ENCODE results near the gene CCT4.
A peak's percentile ranks its signal among the peaks of the same experiment; 100 is the strongest.
"Not testable (repeated sequence)": the region's sequence is repeated elsewhere in the genome, so short reads cannot be mapped to it uniquely, and the experiment has no call there.

The CCT4 gene, protein sequence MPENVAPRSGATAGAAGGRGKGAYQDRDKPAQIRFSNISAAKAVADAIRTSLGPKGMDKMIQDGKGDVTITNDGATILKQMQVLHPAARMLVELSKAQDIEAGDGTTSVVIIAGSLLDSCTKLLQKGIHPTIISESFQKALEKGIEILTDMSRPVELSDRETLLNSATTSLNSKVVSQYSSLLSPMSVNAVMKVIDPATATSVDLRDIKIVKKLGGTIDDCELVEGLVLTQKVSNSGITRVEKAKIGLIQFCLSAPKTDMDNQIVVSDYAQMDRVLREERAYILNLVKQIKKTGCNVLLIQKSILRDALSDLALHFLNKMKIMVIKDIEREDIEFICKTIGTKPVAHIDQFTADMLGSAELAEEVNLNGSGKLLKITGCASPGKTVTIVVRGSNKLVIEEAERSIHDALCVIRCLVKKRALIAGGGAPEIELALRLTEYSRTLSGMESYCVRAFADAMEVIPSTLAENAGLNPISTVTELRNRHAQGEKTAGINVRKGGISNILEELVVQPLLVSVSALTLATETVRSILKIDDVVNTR

GRCh38 chr2:61888267-61889055 is at the start of gene CCT4:
TSS of gene CCT4 (minus strand) at chr2:61888656. CDS start at chr2:61888507, 149 bp downstream.
- DNase-seq (ENCODE audit: low read depth): peak; percentile 34

- DNase-seq (ENCODE audit: low read depth): no peak
These were observed 49.4 kb upstream of the CCT4 start for GRCh38 chr2:61937886-61938285.

- DNase-seq (ENCODE audit: low read depth): no peak
These were observed 48.6 kb upstream of the CCT4 start for GRCh38 chr2:61937098-61937497.

DNA sequence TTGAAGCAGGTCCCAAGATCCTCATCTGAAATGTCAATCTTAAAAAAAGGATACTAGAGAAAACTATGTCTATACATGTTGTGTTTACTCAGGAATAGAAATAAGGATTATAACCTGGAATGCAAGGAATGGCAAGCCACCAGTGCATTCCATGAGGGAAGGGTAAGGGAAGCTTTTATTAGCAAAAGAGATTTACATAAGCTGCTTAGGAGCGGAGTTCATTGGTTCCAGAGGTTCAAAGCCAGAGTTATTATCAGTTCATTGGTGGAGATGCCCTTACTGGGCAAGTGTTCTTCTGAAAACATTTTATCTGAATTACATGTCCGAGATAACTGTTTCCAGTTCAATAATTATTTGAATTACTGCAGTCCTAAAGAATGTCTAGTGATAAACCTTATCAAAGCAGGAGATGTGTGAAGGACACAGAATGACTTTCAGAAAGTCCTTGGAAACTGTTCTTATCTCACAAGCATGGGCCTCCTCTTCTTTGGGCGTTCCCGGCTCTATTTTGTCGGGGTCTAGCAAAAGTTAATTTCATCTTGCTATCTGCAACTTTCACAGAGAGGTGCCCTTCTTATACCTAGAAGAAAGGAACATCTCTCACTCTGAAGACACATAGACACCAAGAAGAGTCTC is 40.5 kb upstream of the CCT4 start:
- DNase-seq (ENCODE audit: low read depth): peak; percentile 13

DNA sequence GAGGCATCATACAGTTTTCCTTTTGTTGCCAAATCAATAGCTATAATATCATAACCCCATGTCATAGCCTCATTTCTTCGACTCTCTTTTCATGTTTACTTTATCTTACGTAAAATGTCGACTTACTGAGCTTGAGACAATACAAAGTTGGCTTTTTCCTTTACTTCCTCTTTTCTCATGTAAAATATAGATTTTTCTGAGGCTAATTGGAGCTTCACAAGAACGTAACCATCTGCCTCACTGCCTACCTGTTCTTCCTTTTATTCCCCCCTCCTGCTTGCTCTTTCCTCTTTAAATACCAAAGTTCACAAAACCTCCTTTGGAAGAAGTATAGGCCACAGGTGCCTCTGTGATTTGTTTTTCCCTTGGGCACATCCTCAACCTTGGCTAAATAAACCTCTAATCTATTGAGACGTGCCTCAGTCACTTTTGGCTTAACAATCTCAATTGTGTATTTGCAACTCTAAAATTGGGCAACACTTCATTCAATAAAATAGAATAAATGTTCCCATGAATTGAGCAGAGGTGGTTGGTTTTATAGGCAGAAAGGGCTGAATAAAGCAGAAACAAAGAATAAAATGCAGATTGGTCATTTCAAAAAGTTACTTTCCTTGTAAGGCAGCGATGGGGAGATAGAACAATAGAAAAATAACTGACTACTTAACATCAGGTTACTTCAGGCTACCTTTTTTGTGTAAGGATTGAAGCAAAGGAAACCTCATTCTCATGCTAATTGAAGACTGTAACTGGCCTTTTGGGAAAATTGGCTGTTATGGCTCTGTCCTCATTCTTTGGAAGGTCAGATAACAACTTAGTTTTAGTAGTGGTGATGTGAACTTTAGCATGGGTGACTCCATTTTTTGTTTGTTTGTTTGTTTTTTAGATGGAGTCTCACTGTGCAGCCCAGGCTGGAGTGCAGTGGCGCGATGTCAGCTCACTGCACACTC is 38.3 kb upstream of the CCT4 start:
- DNase-seq (ENCODE audit: low read depth): no peak

DNA sequence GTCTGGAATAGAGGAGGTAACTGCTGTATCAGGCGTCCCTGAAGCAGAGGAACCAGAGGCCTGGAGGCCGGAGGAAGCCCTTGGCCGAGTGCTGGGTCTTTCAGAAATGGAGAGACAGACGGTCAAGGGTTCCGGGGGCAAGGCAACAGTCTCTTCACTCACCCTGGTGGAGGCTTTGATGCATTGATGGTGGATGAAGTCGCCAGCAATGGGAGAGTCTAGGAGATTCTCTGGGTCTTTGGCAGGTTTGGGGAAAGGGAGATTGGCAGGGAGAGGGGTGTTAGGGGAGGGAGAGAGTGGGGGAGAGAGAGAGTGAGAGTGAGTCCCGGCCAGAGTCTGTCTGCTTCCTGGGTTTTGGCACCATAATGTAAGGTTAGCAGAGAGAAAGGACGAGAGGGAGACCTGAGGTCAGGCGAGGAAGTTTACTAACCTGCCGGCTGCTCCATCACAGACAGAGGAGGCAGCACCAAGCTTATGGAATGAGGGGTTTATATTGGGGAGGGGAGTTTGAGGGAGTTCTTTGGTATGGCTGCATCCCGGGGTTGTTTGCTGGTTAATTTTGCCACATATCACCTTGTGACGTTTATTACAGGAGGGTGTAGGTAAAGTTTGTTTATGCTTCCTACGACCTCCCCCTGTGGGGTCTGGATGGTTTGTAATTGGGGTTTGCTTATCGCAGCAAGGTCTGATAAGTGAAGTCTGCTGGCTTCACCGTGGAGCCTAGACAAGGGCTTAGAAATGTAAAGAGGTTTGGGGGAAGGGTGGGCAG is 36.6 kb upstream of the CCT4 start:
- DNase-seq (ENCODE audit: low read depth): no peak

- DNase-seq (ENCODE audit: low read depth): no peak
These were observed 34.3 kb upstream of the CCT4 start for GRCh38 chr2:61922714-61923113.

DNA sequence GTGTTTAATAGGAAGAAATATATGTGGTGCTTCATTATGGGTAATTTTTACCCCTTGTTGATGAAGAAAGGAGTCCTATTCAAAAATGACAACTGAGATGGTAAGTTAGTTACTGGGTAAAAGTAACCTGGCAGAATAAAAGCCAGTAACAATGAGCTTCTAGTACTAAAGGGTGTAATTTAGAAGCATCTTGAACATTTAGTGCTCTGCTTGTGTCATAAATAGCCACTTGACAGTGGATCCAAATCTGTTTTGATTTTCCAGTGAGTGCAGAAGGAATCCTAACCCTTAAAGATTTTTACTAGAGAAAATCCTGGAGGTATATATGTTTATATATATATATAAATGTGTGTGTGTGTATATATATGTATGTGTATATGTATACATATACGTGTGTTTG is 32.1 kb upstream of the CCT4 start:
- no peak for DNase-seq (ENCODE audit: low read depth)

DNA sequence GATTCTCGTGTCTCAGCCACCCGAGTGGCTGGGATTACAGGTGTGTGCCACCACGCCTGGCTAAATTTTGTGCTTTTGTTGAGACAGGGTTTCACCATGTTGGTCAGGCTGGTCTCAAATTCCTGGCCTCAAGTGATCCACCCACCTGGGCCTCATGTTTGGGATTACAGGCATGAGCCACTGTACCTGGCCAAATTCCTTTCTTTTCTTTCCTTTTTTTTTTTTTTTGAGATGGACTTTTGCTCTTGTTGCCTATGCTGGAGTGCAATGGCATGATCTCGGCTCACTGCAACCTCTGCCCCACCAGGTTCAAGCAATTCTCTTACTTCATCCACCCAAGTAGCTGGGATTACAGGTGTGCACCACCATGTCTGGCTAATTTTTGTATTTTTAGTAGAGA is 26.3 kb upstream of the CCT4 start:
- DNase-seq (ENCODE audit: low read depth): not testable (repeated sequence)

DNA sequence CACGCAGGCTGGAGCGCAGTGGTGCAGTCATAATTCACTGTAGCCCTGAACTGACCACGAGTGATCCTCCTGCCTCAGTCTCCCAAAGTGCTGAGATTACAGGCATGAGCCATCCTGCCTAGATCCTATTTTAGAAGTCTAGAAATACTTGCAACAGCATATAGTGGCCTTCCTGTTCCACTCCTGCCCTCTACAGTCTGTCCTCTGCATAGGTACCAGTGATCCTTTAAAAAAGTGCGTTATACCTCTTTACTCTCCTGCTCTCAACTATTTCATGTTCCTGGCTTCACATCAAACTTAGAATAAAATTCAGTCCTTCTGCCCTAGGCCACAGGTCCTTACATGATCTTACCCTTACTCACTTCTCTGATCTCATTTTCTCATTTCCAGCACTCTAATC is 23.1 kb upstream of the CCT4 start:
- DNase-seq (ENCODE audit: low read depth): no peak

GRCh38 chr2:61910603-61911002 is 22.1 kb upstream of the CCT4 start:
- DNase-seq (ENCODE audit: low read depth): no peak

GRCh38 chr2:61909116-61909515 is 20.7 kb upstream of the CCT4 start:
- no peak for DNase-seq (ENCODE audit: low read depth)

DNA sequence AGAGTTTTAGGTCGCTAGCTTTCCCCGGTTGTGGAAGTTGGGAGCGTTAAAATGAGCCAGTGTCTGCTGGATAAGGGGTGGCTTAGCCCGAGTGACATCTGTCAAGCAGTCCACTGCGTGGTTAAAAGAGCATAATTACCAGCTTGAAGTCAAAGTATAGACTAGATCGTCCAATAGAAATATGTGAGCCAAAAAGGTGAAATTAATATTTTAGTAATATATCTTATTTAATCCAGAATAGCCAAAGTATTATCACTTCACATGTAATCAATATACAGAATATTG is 17.7 kb upstream of the CCT4 start:
- DNase-seq (ENCODE audit: low read depth): no peak

DNA sequence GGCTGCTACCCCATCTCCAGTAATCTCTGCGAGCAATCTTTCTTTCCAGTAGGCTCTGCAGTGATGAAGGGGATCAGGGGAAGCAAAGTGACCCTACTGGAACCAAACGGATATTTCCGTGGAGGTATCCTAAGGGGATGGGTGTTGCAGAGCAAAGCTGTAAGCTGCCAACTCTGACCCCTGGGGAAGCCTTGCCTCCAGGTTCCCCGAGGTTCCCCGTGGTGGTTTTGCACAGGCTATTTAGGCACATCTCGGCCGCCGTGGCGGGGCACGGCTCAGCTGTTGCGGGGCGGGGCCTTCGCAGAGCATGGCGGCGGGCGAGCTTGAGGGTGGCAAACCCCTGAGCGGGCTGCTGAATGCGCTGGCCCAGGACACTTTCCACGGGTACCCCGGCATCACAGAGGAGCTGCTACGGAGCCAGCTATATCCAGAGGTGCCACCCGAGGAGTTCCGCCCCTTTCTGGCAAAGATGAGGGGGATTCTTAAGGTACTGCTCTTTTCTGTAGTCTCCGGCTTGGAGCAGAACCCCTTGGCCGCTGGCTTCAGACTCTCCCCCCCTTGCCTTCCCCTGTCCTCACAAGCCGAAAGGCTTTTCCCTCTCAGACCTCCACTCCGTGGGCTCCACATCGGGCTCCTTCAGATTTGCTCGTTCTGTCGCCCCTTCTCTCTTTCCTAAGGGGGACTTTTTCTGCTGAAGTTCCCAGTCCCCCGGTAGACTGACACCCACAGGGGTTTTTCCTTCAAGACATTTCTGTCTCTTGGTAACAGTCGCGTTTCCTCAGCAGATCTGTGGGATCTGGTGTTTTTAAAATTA is 17.1 kb upstream of the CCT4 start, which contains the start of gene COMMD1:
TSS of gene COMMD1 (plus strand) at position 303 of the 814 bp plus-strand sequence. CDS start at position 308, 5 bp downstream.
- peak; percentile 27 for DNase-seq (ENCODE audit: low read depth)

DNA sequence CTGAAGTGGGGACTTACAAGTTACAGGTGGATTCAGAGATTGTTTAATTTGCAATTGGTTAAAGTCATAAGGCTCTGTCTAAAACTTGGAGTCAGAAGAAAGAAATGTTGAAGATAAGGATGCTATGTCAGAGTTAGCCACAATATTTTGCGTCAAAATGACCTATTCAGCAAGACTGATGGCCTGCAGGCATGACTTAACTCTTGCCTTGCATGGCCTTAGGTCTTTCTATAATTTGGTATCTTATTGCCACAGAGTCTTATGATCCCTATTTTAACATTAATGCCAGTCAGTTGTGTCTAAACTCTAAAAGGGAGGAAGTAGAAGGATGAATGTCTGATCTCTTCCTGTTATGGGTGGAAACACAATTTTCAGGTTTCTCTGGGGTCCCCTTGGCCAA is 11.8 kb upstream of the CCT4 start:
- DNase-seq (ENCODE audit: low read depth): no peak

DNA sequence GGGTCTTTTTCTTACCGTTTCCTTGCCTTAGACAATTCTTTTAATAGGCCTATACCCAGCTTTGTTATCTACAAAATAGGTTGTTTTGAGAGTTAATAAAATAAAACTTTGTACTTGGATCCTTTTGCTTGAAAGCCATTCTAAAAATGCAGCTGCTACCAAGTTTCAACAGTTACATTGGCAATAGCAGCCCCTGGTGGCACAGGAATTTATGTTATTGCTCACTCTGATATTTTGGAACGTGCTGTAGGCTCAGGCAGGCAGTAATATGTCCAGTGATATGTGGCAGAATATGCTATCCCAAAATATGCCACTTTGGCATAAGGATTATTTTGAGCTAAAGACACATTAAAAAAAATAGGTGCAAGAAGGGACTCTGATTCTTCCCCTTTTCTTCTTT is 10.4 kb upstream of the CCT4 start:
- no peak for DNase-seq (ENCODE audit: low read depth)

- DNase-seq (ENCODE audit: low read depth): peak; percentile 19
These were observed 664 bp downstream of the CCT4 start for GRCh38 chr2:61887717-61888266.

- no peak for DNase-seq (ENCODE audit: low read depth)
These were observed 2.4 kb downstream of the CCT4 start for GRCh38 chr2:61885896-61886603.

- no peak for DNase-seq (ENCODE audit: low read depth)
These were observed 5.6 kb downstream of the CCT4 start for GRCh38 chr2:61882850-61883249.
